CD4-positive, alpha-beta T cell treated with Interleukin-17A for 1 hour (primary cell): ENCODE results near the gene EXTL1.

Experiments
- DNase-seq: peaks from one replicate; pipeline ENCODE4 v3.0.0-alpha.2; 2020

Gene EXTL1

DNA sequence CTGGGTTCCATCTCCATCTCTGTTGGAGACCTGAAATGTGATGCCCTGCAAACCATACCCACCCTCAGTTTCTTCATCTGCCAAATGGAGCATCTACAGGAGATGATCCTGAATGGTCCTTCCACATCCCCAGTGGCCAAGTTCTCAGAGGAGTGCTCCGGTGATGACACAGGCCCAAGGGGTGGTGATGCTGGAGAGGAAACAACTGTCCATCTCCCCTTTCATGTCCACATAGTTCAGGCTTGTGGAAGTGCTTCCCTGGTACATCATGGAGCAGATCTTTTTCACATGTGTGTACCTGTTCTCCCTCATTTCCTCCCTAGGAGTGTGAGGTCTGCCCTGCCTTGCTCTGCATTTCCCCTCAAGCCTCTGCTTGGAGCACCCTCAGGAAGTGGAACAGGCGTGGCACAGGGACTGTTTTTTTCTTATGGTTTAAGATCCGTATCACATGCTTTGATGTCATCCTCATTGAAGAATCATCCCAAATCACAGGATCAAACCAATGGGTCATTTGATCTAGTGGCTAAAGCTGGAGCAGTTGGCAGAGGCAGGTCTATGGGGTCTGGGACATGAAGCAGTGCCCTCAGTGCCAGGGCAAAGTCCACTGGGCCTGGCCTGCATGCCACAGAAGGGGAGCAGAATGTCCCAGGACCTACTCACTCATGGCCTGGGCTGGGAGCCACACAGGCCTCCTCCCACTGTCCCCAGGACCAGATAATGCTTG, 54.0 kb downstream of the EXTL1 start:
- DNase-seq: no peak

DNA sequence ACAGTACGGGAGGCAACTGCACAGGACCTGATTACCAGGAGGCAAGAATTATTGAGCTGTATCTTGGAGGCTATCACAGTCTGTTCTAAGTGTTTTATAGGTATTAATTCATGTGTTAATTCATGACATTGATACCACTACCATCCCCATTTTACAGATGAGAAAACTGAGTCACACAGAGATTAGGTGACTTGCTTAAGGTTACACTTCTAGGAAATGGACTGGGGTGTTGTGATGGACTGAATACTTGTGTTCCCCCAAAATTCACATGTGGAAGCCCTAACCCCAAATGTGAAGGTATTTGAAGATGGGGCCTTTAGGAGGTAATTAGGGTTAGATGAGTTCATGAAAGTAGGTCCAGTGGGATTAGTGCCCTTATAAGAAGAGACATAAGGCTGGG, 55.9 kb downstream of the EXTL1 start:
- DNase-seq: no peak

DNA sequence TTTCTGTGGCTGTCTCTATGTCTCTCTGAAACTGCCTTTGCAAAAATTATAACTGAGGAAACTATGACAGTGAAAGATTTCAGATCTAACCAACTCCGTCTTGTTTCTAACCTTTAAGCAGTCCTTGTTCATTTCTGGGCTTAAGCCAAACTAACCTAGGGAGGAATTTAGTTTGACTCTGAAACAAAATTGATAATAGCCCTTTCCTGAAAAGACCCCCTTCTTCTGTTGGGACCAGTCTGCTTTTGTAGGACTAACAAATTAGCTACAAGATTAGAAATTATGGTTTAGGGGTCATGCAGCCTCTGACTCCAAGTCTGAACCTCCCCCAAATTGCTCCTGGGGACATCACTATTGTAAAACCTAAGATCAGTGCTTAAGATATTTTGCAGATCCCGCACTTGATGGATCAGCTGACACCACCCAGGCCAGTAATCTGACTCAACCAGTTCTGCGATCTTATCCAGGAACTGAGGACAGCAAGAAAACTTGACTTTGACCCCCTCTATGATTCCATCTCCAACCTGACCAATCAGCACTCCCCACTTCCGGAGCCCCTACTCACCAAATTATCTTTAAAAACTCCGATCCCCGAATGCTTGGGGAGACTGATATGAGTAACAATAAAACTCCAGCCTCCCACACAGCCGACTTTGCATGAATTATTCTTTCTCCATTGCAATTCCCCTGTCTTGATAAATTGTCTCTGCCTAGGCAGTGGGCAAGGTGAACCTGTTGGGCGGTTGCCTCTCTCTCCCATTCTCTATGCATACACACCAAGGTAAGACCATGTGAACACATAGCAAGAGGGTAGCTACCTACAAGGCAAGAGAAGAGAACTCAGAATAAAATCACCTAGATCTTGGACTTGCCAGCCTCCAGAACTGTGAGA, 57.0 kb downstream of the EXTL1 start:
- DNase-seq: no peak

DNA sequence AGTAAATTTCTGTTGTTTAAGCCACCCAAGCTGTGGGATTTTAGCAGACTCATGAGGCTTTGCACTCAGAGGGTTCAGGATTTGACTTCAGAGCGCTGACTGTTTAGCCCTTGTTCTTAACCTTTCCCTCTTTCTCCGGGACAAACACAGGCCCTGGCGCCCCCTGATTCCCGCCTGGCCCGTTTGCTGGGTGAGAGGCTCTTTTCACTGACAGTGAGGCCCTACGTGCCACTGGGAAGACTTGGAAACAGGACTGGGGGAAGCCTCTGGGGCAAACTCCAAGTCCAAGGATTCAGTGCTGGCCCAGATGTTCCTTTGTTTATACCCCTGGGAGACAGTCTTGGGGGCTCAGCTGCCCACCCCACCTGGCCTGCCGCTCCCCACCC, 57.6 kb downstream of the EXTL1 start:
- no peak for DNase-seq

- no peak for DNase-seq
Measured at GRCh38 chr1:26079960-26080814, 58.6 kb downstream of the EXTL1 start.

DNA sequence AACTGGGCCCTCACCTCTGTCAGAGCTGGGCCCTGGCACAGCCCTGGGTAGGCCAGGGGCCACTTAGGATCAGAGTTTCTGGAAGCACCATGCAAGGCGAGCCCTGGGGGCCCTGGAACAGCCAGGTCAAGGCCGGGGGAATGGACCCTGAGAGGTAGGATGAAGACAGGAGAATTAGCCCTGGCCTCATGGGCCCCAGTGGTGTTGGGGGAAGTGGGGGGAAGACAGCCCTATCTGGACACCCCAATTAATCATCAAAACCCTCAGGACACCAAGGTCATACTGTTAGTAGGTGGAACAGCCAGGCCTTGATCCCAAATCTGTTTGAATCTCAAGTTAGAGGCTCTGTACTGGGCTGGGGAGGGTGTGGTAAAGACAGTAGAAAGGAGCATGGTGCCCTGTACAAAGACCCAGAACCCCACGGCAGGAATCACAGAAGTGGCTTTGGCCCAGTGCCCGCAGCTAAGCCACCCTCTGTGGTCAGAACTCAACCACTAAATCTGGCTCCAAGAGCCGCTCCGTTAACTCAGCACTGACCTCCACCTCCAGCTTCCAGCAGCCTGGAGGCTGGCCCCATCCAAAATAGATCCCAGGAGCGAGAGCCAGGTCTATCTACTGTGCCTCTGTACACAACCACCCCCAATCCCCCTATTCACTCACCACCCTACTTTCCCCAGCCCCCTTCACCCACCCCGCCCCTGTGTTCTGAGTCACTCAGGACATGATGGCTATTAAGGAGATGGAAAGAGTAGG, 59.9 kb downstream of the EXTL1 start:
- no peak for DNase-seq

GRCh38 chr1:26082020-26082350, 60.4 kb downstream of the EXTL1 start:
- DNase-seq: no peak

- DNase-seq: no peak
Measured at GRCh38 chr1:26083208-26083607, 61.6 kb downstream of the EXTL1 start.

DNA sequence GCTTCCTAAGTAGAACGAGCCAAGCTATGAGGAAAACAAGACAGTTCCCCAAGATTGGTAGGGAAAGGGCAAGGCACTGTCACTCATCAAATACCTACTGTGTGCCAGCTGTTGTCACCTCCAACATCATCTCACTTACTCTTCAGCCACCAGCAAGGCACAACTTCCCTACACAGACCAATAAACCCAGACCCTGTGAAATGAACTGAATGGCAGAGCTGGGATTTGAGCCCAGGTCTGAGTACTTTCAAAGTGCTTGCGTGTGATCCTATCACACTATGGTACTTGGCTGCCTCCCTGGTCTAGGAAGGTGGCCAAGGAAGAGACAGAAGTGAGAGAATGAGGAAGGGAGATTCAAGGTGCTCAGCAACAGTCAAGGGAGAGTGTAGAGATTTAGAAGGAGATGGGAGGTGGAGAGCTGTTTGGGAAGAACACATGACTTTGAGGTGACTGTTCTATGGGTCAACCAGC, 62.6 kb downstream of the EXTL1 start:
- no peak for DNase-seq

DNA sequence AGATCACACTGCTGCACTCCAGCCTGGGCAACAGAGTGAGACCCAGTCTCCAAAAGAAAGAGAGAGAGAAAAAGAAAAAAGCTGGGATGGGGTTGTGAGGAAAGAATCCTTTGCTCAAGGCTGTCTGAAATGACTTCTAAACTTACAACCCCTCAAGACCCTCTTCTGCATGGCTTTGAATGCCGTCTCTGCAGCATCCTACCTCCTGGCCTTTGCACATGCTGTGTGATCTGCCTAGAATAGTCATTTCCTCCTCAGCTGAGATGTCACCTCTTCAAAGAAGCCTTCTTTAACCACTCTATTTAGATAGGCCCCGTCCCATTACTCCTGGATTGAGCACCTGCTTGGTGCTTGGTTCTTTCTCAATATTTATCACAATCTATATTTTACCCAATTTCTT, 63.3 kb downstream of the EXTL1 start:
- DNase-seq: no peak
